Measurements from ENCODE around the gene TNF.

The TNF gene

GRCh38 chr6:31609519-31610406, 34.4 kb downstream of the TNF start:
- ChIA-PET POLR2A (no interaction called here), CTCF (interaction anchor here (2.3 to 39.5 kb wide), 3 partner anchors 12 to 117 kb away, joined by 5 to 2725 read pairs (median 83); partner anchors contain the start of genes ATP6V1G2, DDX39B, LST1 and LTA)
- no peak for DNase-seq (ENCODE audit: extremely low spot score)
- TF ChIP-seq, protein P1, sequence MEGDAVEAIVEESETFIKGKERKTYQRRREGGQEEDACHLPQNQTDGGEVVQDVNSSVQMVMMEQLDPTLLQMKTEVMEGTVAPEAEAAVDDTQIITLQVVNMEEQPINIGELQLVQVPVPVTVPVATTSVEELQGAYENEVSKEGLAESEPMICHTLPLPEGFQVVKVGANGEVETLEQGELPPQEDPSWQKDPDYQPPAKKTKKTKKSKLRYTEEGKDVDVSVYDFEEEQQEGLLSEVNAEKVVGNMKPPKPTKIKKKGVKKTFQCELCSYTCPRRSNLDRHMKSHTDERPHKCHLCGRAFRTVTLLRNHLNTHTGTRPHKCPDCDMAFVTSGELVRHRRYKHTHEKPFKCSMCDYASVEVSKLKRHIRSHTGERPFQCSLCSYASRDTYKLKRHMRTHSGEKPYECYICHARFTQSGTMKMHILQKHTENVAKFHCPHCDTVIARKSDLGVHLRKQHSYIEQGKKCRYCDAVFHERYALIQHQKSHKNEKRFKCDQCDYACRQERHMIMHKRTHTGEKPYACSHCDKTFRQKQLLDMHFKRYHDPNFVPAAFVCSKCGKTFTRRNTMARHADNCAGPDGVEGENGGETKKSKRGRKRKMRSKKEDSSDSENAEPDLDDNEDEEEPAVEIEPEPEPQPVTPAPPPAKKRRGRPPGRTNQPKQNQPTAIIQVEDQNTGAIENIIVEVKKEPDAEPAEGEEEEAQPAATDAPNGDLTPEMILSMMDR (IDR thresholded peaks at IDR 0.05; ENCODE audit: control extremely low read depth, extremely low read depth, low read depth, missing control alignments): no peak

DNA sequence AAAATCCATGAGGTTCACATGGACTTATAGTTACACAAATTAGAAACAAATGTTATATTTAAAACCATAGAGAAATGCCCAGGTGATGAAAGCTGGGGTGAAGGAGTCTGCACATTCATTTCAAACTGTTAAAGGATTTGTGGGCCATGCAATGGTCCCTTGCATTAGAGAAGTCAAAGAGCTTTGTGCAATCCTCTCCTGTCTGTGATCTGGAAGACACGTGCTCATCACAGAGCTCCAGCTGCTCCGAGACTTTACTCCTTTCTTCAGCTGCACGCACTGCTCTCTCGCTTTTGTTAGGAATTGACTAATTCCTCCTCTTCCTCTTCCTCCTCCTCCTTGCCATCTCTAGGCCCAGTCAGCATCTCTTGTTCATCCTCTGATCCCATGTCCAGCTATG, 35.6 kb downstream of the TNF start:
- no peak for DNase-seq (ENCODE audit: extremely low spot score)
- TF ChIP-seq, protein P1 (IDR thresholded peaks at IDR 0.05; ENCODE audit: control extremely low read depth, extremely low read depth, low read depth, missing control alignments): no peak
- POLR2A ChIA-PET: interaction anchor here (0.7 to 1.0 kb wide), 2 partner anchors 36 to 55 kb away, joined by 3 to 5 read pairs; partner anchors contain the start of gene TNF
- CTCF ChIA-PET: interaction anchor here (2.3 to 39.5 kb wide), 3 partner anchors 13 to 118 kb away, joined by 5 to 2725 read pairs (median 83); partner anchors contain the start of genes ATP6V1G2, DDX39B, LST1 and LTA

DNA sequence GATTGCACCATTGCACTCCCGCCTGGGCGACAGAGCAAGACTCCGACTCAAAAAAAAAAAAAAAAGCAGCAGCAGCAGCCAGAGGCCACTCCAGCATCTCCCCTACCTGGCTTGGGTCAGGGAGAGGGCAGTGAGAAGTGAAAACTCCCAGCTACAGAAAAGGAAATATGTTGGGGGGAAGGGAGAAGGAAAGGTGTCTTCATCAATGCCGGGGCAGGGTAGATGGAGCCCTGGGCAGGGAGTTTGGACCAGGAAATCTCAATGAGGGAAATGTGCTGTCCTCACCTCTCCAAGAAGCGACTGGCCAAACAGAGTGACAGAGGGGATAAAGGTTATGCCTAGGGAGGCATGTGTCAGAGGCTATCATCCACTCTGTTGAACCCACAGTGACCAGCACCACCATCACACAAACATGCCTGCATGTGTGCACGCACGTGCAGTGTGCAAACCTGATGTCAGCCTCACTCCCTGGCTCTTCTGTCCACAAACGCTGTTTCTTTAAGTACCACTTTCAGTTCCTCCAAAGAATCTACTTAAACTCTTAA, 38.8 kb downstream of the TNF start:
- CTCF ChIA-PET: interaction anchor here (1.8 to 6.6 kb wide), 4 partner anchors 16 to 68 kb away, joined by 7 to 73 read pairs (median 24); partner anchors contain the start of genes ATP6V1G2 and LTB

GRCh38 chr6:31614684-31615578, 39.6 kb downstream of the TNF start, which contains the start of gene AIF1:
Gene AIF1 (plus strand): TSS chr6:31615234. CDS start chr6:31615330, 96 bp downstream.
- TF ChIP-seq, protein P1 (IDR thresholded peaks at IDR 0.05; ENCODE audit: control extremely low read depth, extremely low read depth, low read depth, missing control alignments): no peak
- DNase-seq (ENCODE audit: extremely low spot score): no peak
- POLR2A ChIA-PET: interaction anchor here (0.6 to 0.8 kb wide), 2 partner anchors 38 to 77 kb away, joined by 4 to 5 read pairs; no protein-coding TSS in a partner anchor
- CTCF ChIA-PET: interaction anchor here (1.8 to 6.6 kb wide), 4 partner anchors 17 to 68 kb away, joined by 7 to 73 read pairs (median 24); partner anchors contain the start of genes ATP6V1G2 and LTB

More for the DNA sequence above, 38.8 kb downstream of the TNF start:
- POLR2A ChIA-PET: interaction anchor here (0.6 to 0.8 kb wide), 2 partner anchors 12 to 37 kb away, joined by 4 read pairs; no protein-coding TSS in a partner anchor
- peak; percentile 79 for DNase-seq (ENCODE audit: extremely low spot score)
- TF ChIP-seq, protein P1 (IDR thresholded peaks at IDR 0.05; ENCODE audit: control extremely low read depth, extremely low read depth, low read depth, missing control alignments): no peak

GRCh38 chr6:31615748-31616147, 40.4 kb downstream of the TNF start:
- DNase-seq (ENCODE audit: extremely low spot score): no peak
- POLR2A ChIA-PET: no interaction called here
- TF ChIP-seq, protein P1 (IDR thresholded peaks at IDR 0.05; ENCODE audit: control extremely low read depth, extremely low read depth, low read depth, missing control alignments): no peak
- CTCF ChIA-PET: interaction anchor here (0.8 to 6.6 kb wide), 6 partner anchors 10 to 65 kb away, joined by 3 to 73 read pairs (median 10); partner anchors contain the start of gene LTB

Measured in GM10248 (cell line).